HepG2 (cell line): ENCODE data around the gene ASCC3. TPM values are rescaled to one million over a fixed set of nuclear protein-coding genes. Genes with fewer than 3 reads are reported as not detected.

ENCODE experiments used
- ATAC-seq: fragments of 200-7000 bp; cut with Tn5 transposase; 3 replicates; pipeline ENCODE4 v1.9.1; 2020; ENCODE audit warnings: mild to moderate bottlenecking, moderate library complexity
- BruUV-seq: library from RNA; stranded (reverse); fragments of 400-500 nt; replicated peaks from 2 replicates; lab custom pipeline; 2021; lab: Mats Ljungman, UMichigan
- CTCF ChIA-PET: fragments of 300-600 bp; formaldehyde crosslinking; extraction: SDS; loops from one replicate; lab custom pipeline; 2021; ENCODE audit warnings: low total read pairs, inconsistent platforms, low intra/inter-chr PET ratio; lab: Yijun Ruan, JAX
- POLR2A ChIA-PET: fragments of 350-600 bp; sonication (Branson Sonifier 250); formaldehyde crosslinking; loops from one replicate; lab custom pipeline; 2020; ENCODE audit warnings: antibody characterized with exemption, inconsistent platforms; lab: Yijun Ruan, JAX
- DNase-seq: peaks from one replicate; pipeline ENCODE4 v3.0.0-alpha.2; 2015; ENCODE audit warnings: low spot score
- FAIRE-seq: peaks from 3 replicates; lab custom pipeline; 2011; peaks lifted over from hg19 to GRCh38; lab: Jason Lieb, UNC
- H2AFZ ChIP-seq: one replicate; pipeline ENCODE4 v1.6.1; 2011; ENCODE audit warnings: low read length, inconsistent platforms
- H3K27ac ChIP-seq: fragments of 300-600 bp; 3 replicates; pipeline ENCODE4 v1.8.0; 2011; ENCODE audit warnings: mixed run types, mild to moderate bottlenecking, mixed read lengths, low read length, inconsistent platforms; ENCODE audit not compliant: insufficient read depth; ENCODE audit errors: extremely low read length
- H3K27me3 ChIP-seq, 2 experiments: fragments of 200-600 bp in 1 of 2; 2 replicates in 1 of 2; 3 replicates in 1 of 2; pipeline versions ENCODE4 v1.6.0 to v1.8.0; 2011; ENCODE audit warnings: low read length in 2 of 2, mild to moderate bottlenecking in 2 of 2, moderate library complexity in 2 of 2, inconsistent platforms in 1 of 2; ENCODE audit not compliant: insufficient read depth in 2 of 2, control insufficient read depth in 1 of 2
- H3K36me3 ChIP-seq, 2 experiments: fragments of 200-600 bp in 1 of 2; replicated peaks in 1 of 2; 2 replicates in 1 of 2; 3 replicates in 1 of 2; pipeline versions ENCODE4 v1.5.1 to v1.8.0; 2011; ENCODE audit warnings: low read length in 2 of 2, inconsistent platforms in 1 of 2; ENCODE audit not compliant: insufficient read depth in 2 of 2, control insufficient read depth in 1 of 2
- H3K4me1 ChIP-seq: 2 replicates; pipeline ENCODE4 v1.5.1; 2012; ENCODE audit warnings: low read length, inconsistent platforms; ENCODE audit not compliant: insufficient read depth
- H3K4me2 ChIP-seq: 2 replicates; pipeline ENCODE4 v1.6.0; 2011; ENCODE audit warnings: low read depth, low read length, inconsistent platforms
- H3K4me3 ChIP-seq, 3 experiments: fragments of 200-600 bp in 1 of 3; sonication (generic), shearing (Covaris generic) in 1 of 3; replicated peaks in 1 of 3; 2 replicates each; pipeline ENCODE4 v1.5.1; 2011 to 2016; ENCODE audit warnings: low read length in 3 of 3, inconsistent platforms in 2 of 3, low read depth in 2 of 3, mild to moderate bottlenecking in 2 of 3, control low read depth in 1 of 3, mixed read lengths in 1 of 3; ENCODE audit not compliant: insufficient read depth in 1 of 3
- H3K79me2 ChIP-seq: one replicate; pipeline ENCODE4 v1.6.1; 2011; ENCODE audit warnings: low read length, inconsistent platforms; ENCODE audit not compliant: insufficient read depth
- H3K9ac ChIP-seq: 2 replicates; pipeline ENCODE4 v1.6.0; 2011; ENCODE audit warnings: mild to moderate bottlenecking, low read depth, low read length, inconsistent platforms; ENCODE audit not compliant: insufficient read depth
- H3K9me3 ChIP-seq: 2 replicates; pipeline ENCODE4 v1.5.1; 2012; ENCODE audit warnings: mild to moderate bottlenecking, low read length
- H4K20me1 ChIP-seq: 2 replicates; pipeline ENCODE4 v1.6.0; 2011; ENCODE audit warnings: inconsistent platforms, mild to moderate bottlenecking, low read length, moderate library complexity; ENCODE audit not compliant: insufficient read depth
- NR0B2 ChIP-seq: sonication (generic); formaldehyde crosslinking; IDR thresholded peaks from 2 replicates; pipeline ENCODE4 v1.4.0; 2020; ENCODE audit warnings: mild to moderate bottlenecking, missing genetic modification reagents
- PRMT3 ChIP-seq: sonication (generic); formaldehyde crosslinking; IDR thresholded peaks from 2 replicates; pipeline ENCODE4 v1.8.1; 2022; ENCODE audit warnings: low read depth, mild to moderate bottlenecking, moderate library complexity, missing genetic modification reagents, borderline replicate concordance
- STAT6 ChIP-seq: sonication (generic); formaldehyde crosslinking; IDR thresholded peaks from 2 replicates; pipeline ENCODE4 v1.4.0; 2020; ENCODE audit warnings: missing genetic modification reagents, mild to moderate bottlenecking, borderline replicate concordance
- TMF1 ChIP-seq: sonication (generic); formaldehyde crosslinking; IDR thresholded peaks from 2 replicates; pipeline ENCODE4 v1.8.1; 2022; ENCODE audit warnings: low read depth, missing genetic modification reagents
- ZNF569 ChIP-seq: sonication (generic); formaldehyde crosslinking; IDR thresholded peaks from 2 replicates; pipeline ENCODE4 v1.5.0; 2020; ENCODE audit warnings: mild to moderate bottlenecking, missing genetic modification reagents, moderate library complexity, borderline replicate concordance
- ZNF674 ChIP-seq: sonication (generic); formaldehyde crosslinking; IDR thresholded peaks from 2 replicates; pipeline ENCODE4 v1.5.0; 2020; ENCODE audit warnings: low read depth, mild to moderate bottlenecking, missing genetic modification reagents
- ZNF776 ChIP-seq: sonication (generic); formaldehyde crosslinking; IDR thresholded peaks from 2 replicates; pipeline ENCODE4 v1.4.0; 2020; ENCODE audit warnings: mild to moderate bottlenecking, missing genetic modification reagents
- WGBS: methylation state at CpG from one replicate; pipeline ENCODE4 v1.1.6; 2017; ENCODE audit warnings: low lambda C conversion rate; 5-methylcytosine and 5-hydroxymethylcytosine counted together
- in situ Hi-C: cut with HindIII; loops from 2 replicates; pipeline ENCODE4 v1.10.0; 2017; ENCODE audit warnings: low pct_unique_long_range_greater_than_20kb; ENCODE audit not compliant: extremely low pct_ligation_motif_present
- intact Hi-C: fragments of 100-400 bp; cut with micrococcal nuclease; formaldehyde crosslinking; loops from one replicate; pipeline ENCODE4 v1.10.0; 2022; ENCODE audit not compliant: unreplicated experiment
- polyA plus RNA-seq, 8 experiments: library from polyadenylated mRNA; depleted of rRNA in 3 of 8; stranded (reverse) in 7 of 8; unstranded in 1 of 8; fragments of >200 nt; fragmentation: Illumina TruSeq in 4 of 8; extraction: Trizol in 4 of 8; gene quantifications; 2 replicates each; pipeline versions ENCODE4 v1.2.1 to v1.2.3, GENCODE V29; 2011 to 2016; ENCODE audit warnings: low read depth in 4 of 8, missing spikeins in 1 of 8, mixed read lengths in 1 of 8; ENCODE audit not compliant: insufficient read depth in 1 of 8
- total RNA-seq, 5 experiments: library from RNA; depleted of rRNA; stranded (reverse); fragments of >200 nt; fragmentation: Illumina TruSeq; extraction: Trizol; gene quantifications; 2 replicates each; pipeline ENCODE4 v1.2.3, GENCODE V29; 2016; ENCODE audit warnings: low read depth in 1 of 5

ASCC3 gene
- total and polyA plus RNA-seq, 2 of the 13 experiments (the other 11 are each of a cell fraction or from before 2014, with no cell fraction given) = 23.1 to 55.7 TPM

GRCh38 chr6:100724696-100725095 is 156.4 kb downstream of the ASCC3 start (continued):
- TF ChIP-seq NR0B2 = no peak
- TF ChIP-seq ZNF569 (CRISPR knock-in tag) = no peak
- no peak for TF ChIP-seq ZNF776 (CRISPR knock-in tag)

GRCh38 chr6:100724222-100724621 is 156.9 kb downstream of the ASCC3 start:
- DNase-seq (no peak), FAIRE-seq (no peak)
- Histone ChIP-seq H3K4me2 (no peak overlapping the region), H3K36me3 (no peaks in the 10 kb centered on the region), H3K4me1 (no peaks in the 10 kb centered on the region), H3K9ac (no peak overlapping the region), H3K27ac (no peak overlapping the region), H3K79me2 (no peaks in the 10 kb centered on the region), H2AFZ (no peak overlapping the region), H4K20me1 (no peaks in the 10 kb centered on the region), H3K27me3 (no peaks in the 10 kb centered on the region), H3K4me3 (no peak overlapping the region)
- no TSS peak for BruUV-seq
- in situ Hi-C loops (no loop called here), intact Hi-C loops (no loop called here)
- ChIA-PET POLR2A (no interaction called here), CTCF (no interaction called here)
- 91% methylated on average over 1 of the region's 1 CpG for WGBS
- TF ChIP-seq STAT6 (CRISPR knock-in tag) = no peak
- TF ChIP-seq PRMT3 (CRISPR knock-in tag) = no peak
- no peak for TF ChIP-seq ZNF674 (CRISPR knock-in tag)
- no peak for TF ChIP-seq TMF1
- TF ChIP-seq, all 625 proteins: peak for 0
- no peaks in the 10 kb centered on the region for H3K9me3 ChIP-seq
- no peak for ATAC-seq
